ENCODE data around the gene HSF2.

- no peak for TF ChIP-seq CTCF (IDR thresholded peaks at IDR 0.05; ENCODE audit: low read depth, low read length, poor library complexity, severe bottlenecking)
- no peak for TF ChIP-seq EZH2phosphoT487 (IDR thresholded peaks at IDR 0.05; ENCODE audit: borderline replicate concordance, low read length)
Observed at GRCh38 chr6:122461885-122462284, 62.4 kb downstream of the HSF2 start.

Data from DOHH2 (cell line).